ENCODE data around the gene INAFM2.

- TF ChIP-seq CTCF (IDR thresholded peaks at IDR 0.05; ENCODE audit: low read length), result no peak
- no peak for TF ChIP-seq EZH2 (IDR thresholded peaks at IDR 0.05; ENCODE audit: borderline replicate concordance, low read length)
Measured at GRCh38 chr15:40297356-40297755, 26.1 kb upstream of the INAFM2 start.

All from OCI-LY1 (cell line).